ENCODE data around the gene LEPR. TPM values are rescaled to one million over a fixed set of nuclear protein-coding genes. Genes with fewer than 3 reads are reported as not detected.
A peak's percentile ranks its signal among the peaks of the same experiment; 100 is the strongest.

The LEPR gene
- total RNA-seq, 1 experiment from 2014 or later = 5.3 TPM

DNA sequence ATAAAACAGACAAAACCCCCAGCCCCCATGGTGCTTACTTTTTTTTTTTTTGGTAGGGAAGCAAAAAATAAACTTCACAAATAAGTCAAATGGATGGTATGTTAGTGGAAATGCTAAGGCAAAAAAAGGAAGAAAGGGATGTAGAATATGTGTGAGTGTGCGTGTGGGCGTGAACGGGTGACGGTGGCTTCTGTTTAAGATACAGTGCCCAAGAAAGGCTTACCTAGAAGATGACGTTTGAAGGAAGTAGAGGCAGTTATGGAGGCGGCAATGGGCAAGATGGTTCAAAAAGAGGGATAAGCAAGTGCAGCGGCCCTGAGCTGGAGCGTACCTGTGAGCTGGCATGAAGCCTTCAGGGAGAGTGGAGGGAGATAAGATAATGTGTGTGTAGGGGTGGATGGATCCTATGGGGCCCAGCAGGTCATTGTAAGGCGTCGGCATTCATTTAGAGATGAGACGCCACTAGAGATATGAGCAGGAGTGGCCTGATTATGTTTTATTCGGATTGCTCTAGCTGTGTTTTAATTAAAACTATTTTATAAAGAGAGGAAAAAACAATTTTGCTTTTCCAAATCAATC, 19.9 kb downstream of the LEPR start (continued):
- TF ChIP-seq IRF2 (CRISPR knock-in tag; IDR thresholded peaks at IDR 0.05; ENCODE audit: borderline replicate concordance, low read depth) (no peak), USF2 (CRISPR knock-in tag; IDR thresholded peaks at IDR 0.05) (no peak), ZNF396 (CRISPR knock-in tag; IDR thresholded peaks at IDR 0.05; ENCODE audit: borderline replicate concordance) (no peak)

DNA sequence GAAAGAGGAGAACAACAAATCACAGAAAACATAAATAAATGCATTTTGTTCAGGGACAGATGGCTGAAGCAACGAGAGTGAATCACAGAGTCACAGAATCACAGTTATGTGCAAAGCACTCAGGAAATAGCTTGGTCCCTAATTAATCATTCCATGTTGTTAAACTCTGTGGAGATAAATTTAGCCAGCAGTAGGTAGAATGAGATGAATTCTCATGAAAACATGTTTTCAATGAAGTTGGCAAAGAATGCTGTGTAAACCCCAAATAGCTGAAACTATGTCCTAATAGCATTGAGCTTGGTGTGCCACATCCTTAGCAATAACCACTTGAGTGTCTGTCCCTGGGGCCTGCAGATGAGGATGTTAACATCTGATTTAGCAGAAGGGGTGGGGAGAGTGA, 20.4 kb downstream of the LEPR start:
- ChIA-PET POLR2A (no interaction called here), CTCF (interaction anchor here (1.4 to 1.6 kb wide), 4 partner anchors 8 to 247 kb away, joined by 6 to 9 read pairs (median 8); no protein-coding TSS in a partner anchor)
- Mint-ChIP-seq H3K9me3 (peaks cover 15% of the 10 kb centered on the region), H3K27me3 (ENCODE audit: low read depth) (no peaks in the 10 kb centered on the region), H3K36me3 (peaks cover 17% of the 10 kb centered on the region), H3K4me1 (peaks cover 42% of the 10 kb centered on the region), H3K4me3 (no peak overlapping the region), H3K27ac (no peak overlapping the region)
- DNase-seq (ENCODE audit: low spot score) (no peak), ATAC-seq (no peak)
- TF ChIP-seq, protein P1, sequence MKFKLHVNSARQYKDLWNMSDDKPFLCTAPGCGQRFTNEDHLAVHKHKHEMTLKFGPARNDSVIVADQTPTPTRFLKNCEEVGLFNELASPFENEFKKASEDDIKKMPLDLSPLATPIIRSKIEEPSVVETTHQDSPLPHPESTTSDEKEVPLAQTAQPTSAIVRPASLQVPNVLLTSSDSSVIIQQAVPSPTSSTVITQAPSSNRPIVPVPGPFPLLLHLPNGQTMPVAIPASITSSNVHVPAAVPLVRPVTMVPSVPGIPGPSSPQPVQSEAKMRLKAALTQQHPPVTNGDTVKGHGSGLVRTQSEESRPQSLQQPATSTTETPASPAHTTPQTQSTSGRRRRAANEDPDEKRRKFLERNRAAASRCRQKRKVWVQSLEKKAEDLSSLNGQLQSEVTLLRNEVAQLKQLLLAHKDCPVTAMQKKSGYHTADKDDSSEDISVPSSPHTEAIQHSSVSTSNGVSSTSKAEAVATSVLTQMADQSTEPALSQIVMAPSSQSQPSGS (CRISPR knock-in tag; IDR thresholded peaks at IDR 0.05; ENCODE audit: borderline replicate concordance, low read depth) = no peak
- TF ChIP-seq MYBL2 (CRISPR knock-in tag; IDR thresholded peaks at IDR 0.05) (no peak), PRRX2 (CRISPR knock-in tag; IDR thresholded peaks at IDR 0.05) (no peak), ZNF512 (CRISPR knock-in tag; IDR thresholded peaks at IDR 0.05; ENCODE audit: borderline replicate concordance) (no peak)

DNA sequence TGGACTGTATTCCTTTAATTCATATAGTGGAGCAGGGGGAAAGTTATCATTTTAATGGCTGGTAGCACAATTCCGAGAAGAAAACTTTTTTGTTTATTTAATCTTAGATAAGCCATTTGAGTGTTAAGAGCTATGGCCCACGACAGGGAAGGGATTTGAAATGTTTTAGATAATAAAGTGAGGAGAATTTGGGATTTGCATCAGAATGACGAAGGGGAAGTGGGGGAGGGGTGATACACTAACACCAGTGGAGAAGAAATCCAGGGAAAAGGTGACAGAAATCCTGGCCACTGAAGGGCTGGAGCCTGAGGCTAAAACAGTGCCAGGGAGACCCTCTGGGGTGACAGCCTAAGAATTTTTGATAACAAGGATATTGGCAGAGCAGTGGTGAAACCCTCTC, 21.0 kb downstream of the LEPR start:
- Mint-ChIP-seq H3K36me3 (peaks cover 17% of the 10 kb centered on the region), H3K27me3 (ENCODE audit: low read depth) (no peaks in the 10 kb centered on the region), H3K27ac (peak overlapping the region; percentile 54; the same call in 1 of the 2 replicates), H3K4me3 (no peak overlapping the region), H3K4me1 (peaks cover 42% of the 10 kb centered on the region), H3K9me3 (peaks cover 15% of the 10 kb centered on the region)
- no peak for ATAC-seq
- CTCF ChIA-PET = interaction anchor here (1.4 to 1.6 kb wide), 4 partner anchors 8 to 246 kb away, joined by 6 to 9 read pairs (median 8); no protein-coding TSS in a partner anchor
- DNase-seq (ENCODE audit: low spot score) = no peak
- POLR2A ChIA-PET = no interaction called here
- TF ChIP-seq, protein P1 (CRISPR knock-in tag; IDR thresholded peaks at IDR 0.05; ENCODE audit: borderline replicate concordance, low read depth) = no peak
- no peak for TF ChIP-seq NFATC4 (CRISPR knock-in tag; IDR thresholded peaks at IDR 0.05)
- TF ChIP-seq RORB (CRISPR knock-in tag; IDR thresholded peaks at IDR 0.05) = no peak
- TF ChIP-seq, protein P2, sequence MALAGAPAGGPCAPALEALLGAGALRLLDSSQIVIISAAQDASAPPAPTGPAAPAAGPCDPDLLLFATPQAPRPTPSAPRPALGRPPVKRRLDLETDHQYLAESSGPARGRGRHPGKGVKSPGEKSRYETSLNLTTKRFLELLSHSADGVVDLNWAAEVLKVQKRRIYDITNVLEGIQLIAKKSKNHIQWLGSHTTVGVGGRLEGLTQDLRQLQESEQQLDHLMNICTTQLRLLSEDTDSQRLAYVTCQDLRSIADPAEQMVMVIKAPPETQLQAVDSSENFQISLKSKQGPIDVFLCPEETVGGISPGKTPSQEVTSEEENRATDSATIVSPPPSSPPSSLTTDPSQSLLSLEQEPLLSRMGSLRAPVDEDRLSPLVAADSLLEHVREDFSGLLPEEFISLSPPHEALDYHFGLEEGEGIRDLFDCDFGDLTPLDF (CRISPR knock-in tag; IDR thresholded peaks at IDR 0.05) = no peak
- TF ChIP-seq ZNF281 (CRISPR knock-in tag; IDR thresholded peaks at IDR 0.05) = no peak
- no peak for TF ChIP-seq NR2C2 (CRISPR knock-in tag; IDR thresholded peaks at IDR 0.05)
- TF ChIP-seq ZNF396 (CRISPR knock-in tag; IDR thresholded peaks at IDR 0.05; ENCODE audit: borderline replicate concordance) = no peak
- no peak for TF ChIP-seq PREB (CRISPR knock-in tag; IDR thresholded peaks at IDR 0.05; ENCODE audit: borderline replicate concordance)
- TF ChIP-seq, protein P3, sequence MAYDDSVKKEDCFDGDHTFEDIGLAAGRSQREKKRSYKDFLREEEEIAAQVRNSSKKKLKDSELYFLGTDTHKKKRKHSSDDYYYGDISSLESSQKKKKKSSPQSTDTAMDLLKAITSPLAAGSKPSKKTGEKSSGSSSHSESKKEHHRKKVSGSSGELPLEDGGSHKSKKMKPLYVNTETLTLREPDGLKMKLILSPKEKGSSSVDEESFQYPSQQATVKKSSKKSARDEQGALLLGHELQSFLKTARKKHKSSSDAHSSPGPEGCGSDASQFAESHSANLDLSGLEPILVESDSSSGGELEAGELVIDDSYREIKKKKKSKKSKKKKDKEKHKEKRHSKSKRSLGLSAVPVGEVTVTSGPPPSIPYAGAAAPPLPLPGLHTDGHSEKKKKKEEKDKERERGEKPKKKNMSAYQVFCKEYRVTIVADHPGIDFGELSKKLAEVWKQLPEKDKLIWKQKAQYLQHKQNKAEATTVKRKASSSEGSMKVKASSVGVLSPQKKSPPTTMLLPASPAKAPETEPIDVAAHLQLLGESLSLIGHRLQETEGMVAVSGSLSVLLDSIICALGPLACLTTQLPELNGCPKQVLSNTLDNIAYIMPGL (CRISPR knock-in tag; IDR thresholded peaks at IDR 0.05) = no peak
- no peak for TF ChIP-seq KAT7 (CRISPR knock-in tag; IDR thresholded peaks at IDR 0.05; ENCODE audit: borderline replicate concordance)
- TF ChIP-seq, protein P4, sequence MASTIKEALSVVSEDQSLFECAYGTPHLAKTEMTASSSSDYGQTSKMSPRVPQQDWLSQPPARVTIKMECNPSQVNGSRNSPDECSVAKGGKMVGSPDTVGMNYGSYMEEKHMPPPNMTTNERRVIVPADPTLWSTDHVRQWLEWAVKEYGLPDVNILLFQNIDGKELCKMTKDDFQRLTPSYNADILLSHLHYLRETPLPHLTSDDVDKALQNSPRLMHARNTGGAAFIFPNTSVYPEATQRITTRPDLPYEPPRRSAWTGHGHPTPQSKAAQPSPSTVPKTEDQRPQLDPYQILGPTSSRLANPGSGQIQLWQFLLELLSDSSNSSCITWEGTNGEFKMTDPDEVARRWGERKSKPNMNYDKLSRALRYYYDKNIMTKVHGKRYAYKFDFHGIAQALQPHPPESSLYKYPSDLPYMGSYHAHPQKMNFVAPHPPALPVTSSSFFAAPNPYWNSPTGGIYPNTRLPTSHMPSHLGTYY (CRISPR knock-in tag; IDR thresholded peaks at IDR 0.05) = no peak

Measured in WTC11 (cell line).